Stimulated activated CD8-positive, alpha-beta memory T cell treated with anti-CD3 and anti-CD28 coated beads, Interleukin-7, amount 100 ng/mL, for 48 hours (primary cell): ENCODE data around the gene IL1RAP.
"Not testable (repeated sequence)": the region's sequence is repeated elsewhere in the genome, so short reads cannot be mapped to it uniquely, and the experiment has no call there.

Experiments
- DNase-seq, 2 donors: peaks; one replicate each; pipeline ENCODE4 v3.0.0-alpha.2; 2020; ENCODE audit warnings: low read depth in 1 of 2; ENCODE audit errors: extremely low read depth in 1 of 2

The IL1RAP gene, protein sequence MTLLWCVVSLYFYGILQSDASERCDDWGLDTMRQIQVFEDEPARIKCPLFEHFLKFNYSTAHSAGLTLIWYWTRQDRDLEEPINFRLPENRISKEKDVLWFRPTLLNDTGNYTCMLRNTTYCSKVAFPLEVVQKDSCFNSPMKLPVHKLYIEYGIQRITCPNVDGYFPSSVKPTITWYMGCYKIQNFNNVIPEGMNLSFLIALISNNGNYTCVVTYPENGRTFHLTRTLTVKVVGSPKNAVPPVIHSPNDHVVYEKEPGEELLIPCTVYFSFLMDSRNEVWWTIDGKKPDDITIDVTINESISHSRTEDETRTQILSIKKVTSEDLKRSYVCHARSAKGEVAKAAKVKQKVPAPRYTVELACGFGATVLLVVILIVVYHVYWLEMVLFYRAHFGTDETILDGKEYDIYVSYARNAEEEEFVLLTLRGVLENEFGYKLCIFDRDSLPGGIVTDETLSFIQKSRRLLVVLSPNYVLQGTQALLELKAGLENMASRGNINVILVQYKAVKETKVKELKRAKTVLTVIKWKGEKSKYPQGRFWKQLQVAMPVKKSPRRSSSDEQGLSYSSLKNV

DNA sequence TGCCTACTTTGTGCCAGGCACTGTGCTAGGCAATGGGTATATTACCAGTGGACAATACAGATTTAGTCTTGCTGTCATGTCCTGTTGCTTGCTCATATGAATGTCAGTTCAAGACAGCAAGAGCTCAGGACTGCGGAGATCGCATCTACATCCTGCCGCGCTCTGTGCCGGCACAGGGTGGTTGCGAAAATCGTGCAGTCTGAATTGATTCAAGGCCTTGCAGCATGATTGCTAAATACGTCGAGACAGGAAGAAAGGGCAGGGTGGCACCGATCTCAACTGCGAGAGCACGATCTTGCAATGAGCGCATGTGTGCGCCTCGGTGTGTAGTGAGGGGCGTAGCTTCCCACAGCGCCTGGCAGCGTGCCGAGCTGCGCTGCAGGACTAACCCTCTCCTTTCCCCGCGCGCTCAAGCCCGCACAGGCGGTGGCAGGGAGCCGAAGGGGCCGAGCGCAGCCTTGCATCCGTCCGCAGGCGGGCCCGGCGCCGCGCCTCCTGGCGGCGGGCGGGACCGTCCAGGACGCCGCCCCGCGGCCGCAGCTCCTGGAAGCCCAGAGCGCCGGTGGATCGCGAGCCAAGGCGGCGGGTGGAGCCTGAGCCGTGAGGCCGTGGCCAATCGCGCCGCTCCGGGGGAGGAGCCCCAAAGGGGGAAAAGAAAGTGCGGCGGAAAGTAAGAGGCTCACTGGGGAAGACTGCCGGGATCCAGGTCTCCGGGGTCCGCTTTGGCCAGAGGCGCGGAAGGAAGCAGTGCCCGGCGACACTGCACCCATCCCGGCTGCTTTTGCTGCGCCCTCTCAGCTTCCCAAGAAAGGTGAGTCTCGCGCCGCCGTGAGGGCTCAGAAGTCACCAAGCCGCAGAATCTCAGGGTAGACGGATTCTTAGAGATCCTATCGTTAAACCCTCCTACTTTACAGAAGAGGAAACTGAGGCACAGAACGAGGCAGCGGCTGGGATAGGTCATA is at the start of gene IL1RAP:
TSS of gene IL1RAP (plus strand) at position 677 of the 962 bp plus-strand sequence. CDS start 50,205 bp downstream, outside the sequence.
- DNase-seq = peak; percentile 76 to 82

DNA sequence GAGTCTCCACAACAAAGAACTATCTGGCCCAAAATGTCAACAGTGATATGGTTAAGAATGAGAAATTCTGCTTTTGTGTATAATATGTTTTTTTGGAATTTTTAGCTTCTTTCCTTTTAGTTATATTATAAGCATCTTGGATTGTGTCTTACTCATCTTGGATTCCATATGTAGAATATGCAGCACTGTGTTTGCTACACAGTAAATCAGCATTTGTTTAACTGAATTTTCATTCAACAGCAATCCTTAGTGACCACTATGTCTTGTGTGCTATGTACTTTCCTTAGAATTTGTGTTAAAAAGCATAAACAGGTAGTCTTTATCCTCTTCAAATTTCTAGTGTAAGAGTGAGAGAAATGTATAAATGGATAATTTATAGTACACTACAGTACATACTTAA is 46.0 kb upstream of the IL1RAP start:
- DNase-seq = no peak

DNA sequence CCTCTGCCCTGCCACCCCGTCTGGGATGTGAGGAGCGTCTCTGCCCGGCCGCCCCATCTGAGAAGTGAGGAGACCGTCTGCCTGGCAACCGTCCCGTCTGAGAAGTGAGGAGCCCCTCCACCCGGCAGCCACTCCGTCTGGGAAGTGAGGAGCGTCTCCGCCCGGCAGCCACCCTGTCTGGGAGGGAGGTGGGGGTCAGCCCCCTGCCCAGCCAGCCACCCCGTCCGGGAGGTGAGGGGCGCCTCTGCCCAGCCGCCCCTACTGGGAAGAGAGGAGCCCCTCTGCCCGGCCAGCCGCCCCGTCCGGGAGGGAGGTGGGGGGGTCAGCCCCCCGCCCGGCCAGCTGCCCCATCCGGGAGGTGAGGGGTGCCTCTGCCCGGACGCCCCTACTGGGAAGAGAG is 40.6 kb upstream of the IL1RAP start:
- not testable (repeated sequence) for DNase-seq

DNA sequence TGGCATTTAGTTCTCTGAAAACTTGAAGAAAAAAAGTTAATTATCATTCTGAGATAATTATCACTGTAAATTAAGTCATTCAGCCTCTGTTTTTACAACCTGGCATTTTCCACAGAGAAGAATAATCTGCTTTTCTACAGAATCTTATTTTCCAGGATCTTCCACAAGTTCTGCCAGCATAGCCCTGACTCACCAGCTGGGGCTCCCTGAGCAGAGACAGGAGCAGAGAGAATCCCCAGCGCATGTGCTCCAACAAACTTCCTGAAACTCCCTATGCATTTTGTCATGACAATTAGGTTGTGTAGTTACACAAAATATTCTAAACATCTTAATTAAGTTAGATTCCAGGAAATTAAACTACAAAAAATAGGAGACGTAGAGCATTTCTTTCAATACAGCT is 32.1 kb upstream of the IL1RAP start:
- DNase-seq = no peak

DNA sequence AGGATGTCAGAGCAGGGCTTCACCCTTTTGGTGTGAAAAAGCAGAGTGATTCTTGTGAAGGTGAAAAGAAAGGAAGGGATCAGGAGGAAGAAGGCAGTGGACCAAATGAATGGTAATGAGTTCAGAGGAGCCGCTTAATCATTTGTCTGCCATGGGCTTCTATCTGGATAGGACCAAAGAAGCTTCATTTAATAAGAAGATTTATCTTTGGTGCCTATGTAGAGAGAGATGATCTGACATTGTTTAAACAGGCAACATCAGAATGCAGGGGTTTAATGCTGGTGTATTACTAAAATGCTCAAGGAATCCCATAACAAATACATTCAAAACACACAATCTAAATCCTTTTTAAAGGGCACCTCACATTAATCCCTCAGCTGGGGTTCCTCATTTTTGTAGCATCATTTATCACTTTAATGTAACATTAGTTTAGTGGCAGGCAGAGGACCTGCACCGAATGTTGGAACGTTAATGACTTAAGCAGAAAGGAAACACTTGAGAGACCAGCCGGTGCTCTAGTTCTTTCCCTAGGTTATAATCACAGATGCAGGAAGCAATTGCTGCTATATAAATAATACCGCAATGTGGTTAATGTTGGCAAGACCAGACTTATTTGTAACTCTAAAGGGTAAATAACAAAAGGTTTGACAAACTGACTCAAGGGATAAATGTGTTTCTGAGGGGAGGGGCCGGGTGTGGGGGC is 27.9 kb upstream of the IL1RAP start:
- no peak for DNase-seq

DNA sequence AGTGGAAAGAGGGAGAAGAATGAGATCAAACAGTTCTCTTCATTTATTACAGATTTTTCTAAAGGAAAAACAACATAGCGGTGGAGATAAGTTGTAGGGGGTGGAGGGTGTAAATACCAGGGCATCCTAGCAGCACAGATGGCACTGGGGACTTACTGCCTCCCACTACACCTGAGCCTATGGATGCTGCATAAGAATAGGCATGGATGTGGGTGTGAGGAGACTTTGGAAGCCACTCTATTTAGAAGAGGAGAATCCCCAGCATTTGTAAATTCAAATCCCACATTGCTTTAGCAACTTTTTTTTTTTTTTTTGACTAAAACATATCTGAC is 27.4 kb upstream of the IL1RAP start:
- DNase-seq = no peak

DNA sequence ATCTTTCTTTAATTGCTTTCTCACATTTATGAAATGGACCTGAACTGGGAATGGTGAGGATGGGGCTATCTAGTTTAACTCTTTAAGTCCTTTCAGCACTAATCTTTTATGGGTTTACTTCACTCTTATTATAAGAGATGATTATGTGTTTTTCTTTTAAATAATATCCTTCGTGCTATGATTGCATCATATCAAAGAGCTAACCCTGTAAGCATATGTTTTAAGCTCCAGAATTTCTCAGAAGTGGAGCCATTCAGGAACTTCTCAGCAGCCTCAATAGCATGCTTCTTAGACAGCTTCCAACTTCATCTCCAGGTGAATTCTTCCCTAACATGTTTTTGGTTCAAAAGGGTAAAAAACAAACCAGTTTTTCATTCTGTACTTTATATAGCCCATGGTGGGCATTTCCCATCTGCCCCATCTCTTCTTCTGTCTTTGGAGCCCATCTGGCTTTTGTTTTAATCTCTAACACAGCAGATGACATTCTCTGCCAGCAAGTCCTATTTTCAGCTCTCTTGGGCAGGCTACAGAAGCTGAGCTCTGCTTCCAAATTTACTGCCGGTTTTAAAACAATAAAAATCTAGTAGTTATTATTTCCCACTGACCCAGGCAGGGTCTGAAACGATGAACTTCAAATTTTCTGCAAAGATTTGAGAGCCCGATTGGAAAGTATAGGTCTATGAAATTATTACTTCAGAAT is 26.8 kb upstream of the IL1RAP start:
- DNase-seq = no peak

DNA sequence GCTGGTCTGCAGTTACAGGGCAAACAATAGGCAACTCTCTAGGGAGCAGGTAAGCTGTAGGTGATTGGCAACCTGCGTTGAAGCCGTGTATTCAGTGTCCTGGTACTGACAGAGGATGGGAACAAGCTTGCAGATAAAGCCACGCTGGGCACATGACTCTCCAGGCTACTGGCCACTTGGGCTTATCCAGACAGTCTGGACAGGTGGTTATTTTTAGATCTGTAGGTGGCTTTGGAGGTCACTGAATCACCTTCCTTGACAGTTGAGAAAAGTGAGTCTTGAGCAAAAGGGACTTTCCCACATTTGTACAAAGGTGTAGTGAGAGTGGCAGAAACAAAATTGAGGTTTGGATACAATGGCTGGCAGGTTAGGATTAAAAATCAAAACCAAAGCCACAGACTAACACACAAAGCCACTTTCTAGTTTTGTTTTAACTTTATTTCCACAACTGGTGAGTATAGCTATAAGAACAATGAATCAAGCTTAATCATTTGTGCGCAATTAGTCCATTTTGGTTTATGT is 22.3 kb upstream of the IL1RAP start:
- DNase-seq = no peak

DNA sequence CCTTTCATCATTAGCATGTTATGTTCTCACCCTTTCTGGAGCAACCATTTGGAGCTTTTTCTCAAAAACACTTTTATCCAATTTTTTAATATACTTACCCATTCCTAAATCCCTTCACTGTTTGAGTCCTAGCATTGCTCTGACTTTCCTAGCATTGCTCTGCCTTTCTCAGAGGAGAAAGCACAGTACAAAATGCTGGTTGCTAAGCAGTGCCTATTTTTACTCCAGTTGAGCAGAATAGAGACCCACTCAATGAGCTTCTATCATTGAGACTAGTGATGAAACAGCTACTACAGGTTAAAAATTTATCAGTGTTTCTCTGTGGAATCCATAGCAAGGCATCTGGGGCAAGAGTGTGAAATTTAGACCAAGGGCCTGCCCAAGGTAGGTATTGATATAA is 21.8 kb upstream of the IL1RAP start:
- DNase-seq = no peak

DNA sequence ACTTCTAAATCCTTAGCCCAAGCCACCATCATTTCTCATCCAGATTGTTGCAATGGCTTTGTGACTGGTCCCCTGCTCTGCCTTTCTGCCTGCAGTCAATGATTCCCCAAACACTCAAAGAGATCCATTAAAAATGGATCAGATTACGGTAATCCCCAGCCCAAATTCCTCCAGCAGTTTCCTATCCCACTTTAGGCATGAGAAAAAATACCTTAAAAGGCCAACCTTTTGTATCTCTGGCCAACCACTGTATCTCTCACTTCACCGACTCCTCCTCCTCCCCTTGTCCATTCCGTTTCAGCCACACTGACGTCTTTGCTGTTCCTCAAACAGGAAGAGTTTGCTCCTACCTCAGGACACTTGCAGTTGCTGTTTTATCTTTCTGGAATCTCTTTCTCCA is 20.9 kb upstream of the IL1RAP start:
- DNase-seq = no peak

DNA sequence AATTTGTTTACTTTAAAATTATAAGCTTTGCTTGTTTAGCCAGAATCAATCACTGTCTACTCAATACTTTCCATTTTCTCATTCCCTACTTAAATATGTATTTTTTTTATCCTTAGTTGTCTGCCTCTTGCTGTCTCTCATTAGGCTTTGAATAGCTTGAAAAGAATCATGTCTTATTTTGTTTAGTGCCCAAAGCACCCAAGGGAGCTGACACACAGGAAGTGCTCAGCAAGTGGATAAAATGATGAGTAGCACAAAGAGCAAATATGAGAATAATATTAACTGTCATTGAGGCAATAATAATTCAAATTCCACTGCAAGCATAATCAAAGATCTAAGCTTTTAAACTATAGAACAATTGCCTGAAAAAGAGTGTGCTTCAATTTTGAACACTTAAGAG is 19.0 kb upstream of the IL1RAP start:
- no peak for DNase-seq

DNA sequence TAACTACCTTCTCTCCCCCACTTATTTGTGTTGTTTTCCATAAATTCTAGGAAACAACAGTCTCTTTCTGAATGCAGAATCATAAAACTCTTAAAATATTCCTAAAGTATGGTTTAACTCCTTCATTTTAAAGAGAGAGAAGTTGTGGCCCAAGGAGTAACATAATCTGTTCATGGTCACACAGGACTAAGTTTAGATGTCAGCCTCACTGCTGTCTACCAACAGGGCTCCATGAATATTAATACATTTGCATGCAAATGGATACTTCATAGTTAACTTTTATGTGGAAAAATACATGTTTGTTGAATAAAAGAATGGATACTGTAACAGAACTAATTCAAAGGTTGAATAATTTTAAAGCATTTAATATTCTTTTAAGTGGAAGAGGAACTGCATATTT is 18.5 kb upstream of the IL1RAP start:
- no peak for DNase-seq

DNA sequence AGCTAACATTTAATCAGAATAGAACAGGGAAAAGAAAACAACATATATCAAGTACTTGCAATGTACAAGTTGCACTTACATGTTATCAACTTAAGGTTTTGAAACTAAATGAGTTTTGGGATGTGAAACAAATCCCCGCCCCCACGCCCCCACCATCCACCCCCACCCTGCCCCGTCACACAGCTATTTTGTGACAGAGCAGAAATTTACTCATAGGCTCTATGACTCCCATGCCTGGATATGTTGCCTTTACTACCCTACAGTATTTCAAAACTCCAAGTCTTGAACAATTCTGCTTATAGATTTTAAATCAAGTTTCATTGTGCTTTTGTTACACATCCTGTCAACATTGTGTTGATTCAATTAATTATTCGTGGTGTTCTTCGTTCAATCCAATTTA is 18.1 kb upstream of the IL1RAP start:
- no peak for DNase-seq

DNA sequence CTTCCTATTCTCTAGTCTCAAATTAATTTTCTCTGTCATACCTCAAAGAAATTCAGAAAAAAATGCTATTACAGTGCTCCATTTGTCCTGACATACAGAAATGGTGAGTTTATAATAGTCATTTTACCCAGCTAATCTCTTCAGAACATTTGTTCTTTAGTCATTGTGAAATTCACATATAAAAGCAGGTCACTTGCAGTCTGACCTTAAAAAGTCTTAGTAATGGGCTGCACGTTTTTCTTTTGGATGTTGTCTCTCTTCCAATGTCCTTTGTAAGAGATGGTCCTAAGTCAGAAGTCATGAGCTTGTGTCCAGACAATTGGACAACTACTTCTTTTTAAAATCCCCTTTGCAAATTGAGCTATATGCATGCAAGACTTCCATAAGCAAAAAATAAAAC is 17.0 kb upstream of the IL1RAP start:
- no peak for DNase-seq

DNA sequence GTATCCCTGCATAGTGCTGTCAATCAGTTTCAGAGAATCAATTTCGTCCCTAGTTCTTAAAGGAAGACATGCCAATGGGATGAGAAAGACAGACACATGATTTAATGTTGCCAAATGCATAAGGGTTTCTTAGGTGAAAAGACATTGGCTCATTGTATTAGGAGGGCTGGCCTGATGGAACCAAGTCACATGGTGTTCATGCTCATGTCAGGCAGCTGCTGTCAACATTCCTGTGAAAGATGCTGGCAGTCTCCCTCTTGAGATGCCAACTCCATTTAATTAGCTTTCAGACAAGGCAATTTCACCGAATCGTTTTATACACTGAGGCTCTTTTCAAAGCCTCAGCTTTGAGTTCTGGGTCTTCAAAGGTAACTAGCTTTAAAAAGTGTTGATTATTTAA is 16.1 kb upstream of the IL1RAP start:
- DNase-seq = no peak

DNA sequence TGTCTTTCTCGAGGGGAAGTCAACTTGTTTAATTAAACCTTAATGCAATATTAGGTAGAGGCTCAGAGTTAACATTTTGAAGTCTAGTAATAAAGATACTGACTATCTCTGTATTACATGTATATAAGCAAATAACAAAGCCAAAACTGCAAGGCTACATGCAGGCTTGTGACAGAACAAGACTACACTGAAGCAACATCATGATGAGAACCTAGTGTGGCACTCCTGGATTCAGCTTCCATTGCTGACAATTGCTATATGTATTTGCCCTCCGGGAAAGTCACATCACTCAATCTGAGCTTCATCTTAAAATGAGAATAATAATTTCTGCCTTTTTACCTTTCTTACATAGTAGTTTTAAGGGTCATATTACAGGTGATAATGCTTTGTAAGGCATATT is 15.6 kb upstream of the IL1RAP start:
- no peak for DNase-seq

DNA sequence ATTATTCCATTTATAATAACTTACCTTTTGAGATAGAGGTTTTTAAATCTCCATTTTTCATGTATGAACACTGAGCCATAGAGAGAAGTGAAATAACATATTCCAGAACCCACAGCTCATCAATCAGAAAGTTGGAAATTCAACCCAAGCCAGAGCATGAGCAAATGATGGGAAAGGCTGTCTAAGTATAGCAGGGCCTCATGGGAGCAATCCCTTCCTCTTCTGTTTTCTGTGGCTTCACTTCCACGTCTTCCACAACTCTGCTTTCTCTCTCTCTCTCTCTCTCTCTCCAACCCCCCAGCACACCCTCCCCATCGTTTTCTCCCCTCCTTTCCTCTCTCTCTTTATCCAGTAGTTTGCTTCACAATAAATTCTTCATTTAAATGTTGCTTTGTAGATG is 14.8 kb upstream of the IL1RAP start:
- no peak for DNase-seq

DNA sequence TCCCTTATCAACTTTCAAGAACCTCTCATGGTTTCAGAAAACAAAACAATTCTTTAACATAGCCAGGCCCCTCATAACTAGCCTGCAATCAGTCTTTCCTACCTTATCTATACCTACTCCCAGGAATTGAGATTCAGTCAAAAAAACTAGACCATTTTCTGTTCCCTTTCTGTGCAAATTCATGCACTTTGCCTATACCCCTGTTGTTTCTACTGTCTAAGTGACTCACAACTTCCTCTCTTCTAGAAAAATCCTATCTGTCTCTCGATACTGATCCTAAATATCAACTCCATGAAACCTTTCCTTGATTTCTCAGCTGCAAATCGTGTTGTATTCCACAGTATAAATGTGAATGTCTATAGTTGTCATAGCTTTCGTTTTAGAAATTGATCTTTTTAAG is 10.9 kb upstream of the IL1RAP start:
- no peak for DNase-seq

DNA sequence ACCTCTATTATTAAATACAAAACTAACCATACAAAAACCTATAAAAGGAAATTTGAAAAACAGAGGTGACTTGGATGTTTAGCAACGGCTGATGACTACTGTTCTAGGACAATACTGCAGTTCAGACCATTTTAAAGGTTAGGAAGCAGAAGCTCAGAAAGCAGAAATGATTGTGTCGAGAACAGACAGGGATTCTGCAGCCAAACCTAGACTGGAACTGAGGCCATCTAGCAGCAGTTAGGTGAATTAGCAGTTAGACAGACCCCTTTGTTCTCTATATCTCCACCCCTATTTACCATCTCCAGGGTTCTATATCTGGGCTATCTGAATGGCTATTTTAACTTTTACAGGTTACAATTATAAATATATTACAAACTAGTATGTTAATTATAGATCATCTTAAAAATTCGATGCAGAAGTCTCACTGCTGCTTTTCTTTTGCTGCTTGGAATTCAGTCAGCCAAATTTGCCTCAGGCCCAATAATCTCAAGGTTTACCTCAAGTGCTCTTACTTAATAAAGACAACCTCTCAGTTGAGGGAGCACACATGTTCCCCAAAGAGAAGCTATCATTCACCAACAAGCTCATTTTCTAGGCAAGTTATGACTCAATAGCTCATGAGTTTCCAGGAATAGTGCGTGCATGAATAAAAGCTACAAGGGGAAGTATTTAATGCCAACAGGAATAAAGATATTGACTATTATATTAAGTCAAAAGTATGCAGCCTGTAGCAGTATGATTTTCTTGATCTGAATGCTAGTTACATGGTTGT is 9.3 kb upstream of the IL1RAP start:
- DNase-seq = no peak
